WTC11 (cell line): Measurements from ENCODE around the gene COL16A1. TPM values are rescaled to one million over a fixed set of nuclear protein-coding genes. Genes with fewer than 3 reads are reported as not detected.

Source experiments
- ATAC-seq: fragments of 200-7000 bp; cut with Tn5 transposase; 2 replicates; pipeline ENCODE4 v1.10.0; 2021; ENCODE audit warnings: mild to moderate bottlenecking, moderate library complexity
- CTCF ChIA-PET: fragments of 300-600 bp; sonication (Branson Sonifier 250); formaldehyde crosslinking; loops from one replicate; lab custom pipeline; 2021; ENCODE audit warnings: antibody characterized with exemption; lab: Charles Lee
- POLR2A ChIA-PET: fragments of 350-600 bp; sonication (Branson Sonifier 250); formaldehyde crosslinking; loops from one replicate; lab custom pipeline; 2021; ENCODE audit warnings: antibody characterized with exemption; lab: Charles Lee
- DNase-seq: peaks from one replicate; pipeline ENCODE4 v3.0.0; 2021; ENCODE audit warnings: low spot score
- H3K27ac Mint-ChIP-seq: 2 replicates; pipeline ENCODE4 v1.8.0; 2021; ENCODE audit warnings: mixed read lengths
- H3K27me3 Mint-ChIP-seq: 2 replicates; pipeline ENCODE4 v1.8.0; 2021; ENCODE audit warnings: low read depth, mild to moderate bottlenecking, moderate library complexity, mixed read lengths
- H3K36me3 Mint-ChIP-seq: 2 replicates; pipeline ENCODE4 v1.8.0; 2021; ENCODE audit warnings: mixed read lengths
- H3K4me1 Mint-ChIP-seq: 2 replicates; pipeline ENCODE4 v1.8.0; 2022; ENCODE audit warnings: mixed read lengths
- H3K4me3 Mint-ChIP-seq: 2 replicates; pipeline ENCODE4 v1.8.0; 2021; ENCODE audit warnings: mild to moderate bottlenecking, moderate library complexity, mixed read lengths
- H3K9me3 Mint-ChIP-seq: 2 replicates; pipeline ENCODE4 v1.8.0; 2021; ENCODE audit warnings: mixed read lengths
- GABPB1 ChIP-seq: sonication (generic); formaldehyde crosslinking; IDR thresholded peaks from 2 replicates; pipeline ENCODE4 v1.8.1; 2023; ENCODE audit warnings: mild to moderate bottlenecking, missing genetic modification reagents
- GRHL2 ChIP-seq: fragments of 250-450 bp; sonication (Bioruptor Pico); IDR thresholded peaks from 2 replicates; pipeline ENCODE4 v1.8.0; 2022; ENCODE audit warnings: mild to moderate bottlenecking, moderate library complexity; ENCODE audit not compliant: insufficient replicate concordance, severe bottlenecking
- JUN ChIP-seq: sonication (generic); formaldehyde crosslinking; IDR thresholded peaks from 2 replicates; pipeline ENCODE4 v1.8.0; 2023; ENCODE audit warnings: mild to moderate bottlenecking, missing genetic modification reagents
- NFATC4 ChIP-seq: fragments of 250-450 bp; sonication (Bioruptor Pico); IDR thresholded peaks from 2 replicates; pipeline ENCODE4 v1.9.0; 2021; ENCODE audit warnings: mild to moderate bottlenecking
- NFYB ChIP-seq: sonication (generic); formaldehyde crosslinking; conservative IDR thresholded peaks from 2 replicates; pipeline ENCODE4 v1.8.0; 2022; ENCODE audit warnings: low read depth, missing genetic modification reagents
- TEAD1 ChIP-seq: sonication (generic); formaldehyde crosslinking; IDR thresholded peaks from 2 replicates; pipeline ENCODE4 v1.8.0; 2022; ENCODE audit warnings: mild to moderate bottlenecking, missing genetic modification reagents
- ZNF396 ChIP-seq: fragments of 250-450 bp; sonication (Bioruptor Pico); IDR thresholded peaks from 2 replicates; pipeline ENCODE4 v1.8.0; 2021; ENCODE audit warnings: mild to moderate bottlenecking, moderate library complexity, borderline replicate concordance
- total RNA-seq: library from RNA; stranded (reverse); gene quantifications from 3 replicates; pipeline ENCODE4 v1.2.3, GENCODE V29; 2021
- TF ChIP-seq, protein P1 (sequence below): fragments of 250-450 bp; sonication (Bioruptor Pico); IDR thresholded peaks from 2 replicates; pipeline ENCODE4 v1.9.0; 2021; ENCODE audit warnings: mild to moderate bottlenecking, borderline replicate concordance
- TF ChIP-seq, protein P2 (sequence below): sonication (generic); formaldehyde crosslinking; IDR thresholded peaks from 2 replicates; pipeline ENCODE4 v1.8.1; 2022; ENCODE audit warnings: low read depth, mild to moderate bottlenecking, moderate library complexity, missing genetic modification reagents, borderline replicate concordance
- TF ChIP-seq, protein P3 (sequence below): sonication (generic); formaldehyde crosslinking; IDR thresholded peaks from 2 replicates; pipeline ENCODE4 v1.8.1; 2022; ENCODE audit warnings: low read depth, missing genetic modification reagents, borderline replicate concordance
- TF ChIP-seq, protein P4 (sequence below): sonication (generic); formaldehyde crosslinking; IDR thresholded peaks from 2 replicates; pipeline ENCODE4 v1.8.0; 2022; ENCODE audit warnings: mild to moderate bottlenecking, missing genetic modification reagents
- TF ChIP-seq, protein P5 (sequence below): fragments of 250-450 bp; sonication (Bioruptor Pico); IDR thresholded peaks from 2 replicates; pipeline ENCODE4 v1.9.0; 2021; ENCODE audit warnings: mild to moderate bottlenecking
- TF ChIP-seq, protein P6 (sequence below): sonication (generic); formaldehyde crosslinking; IDR thresholded peaks from 2 replicates; pipeline ENCODE4 v1.8.1; 2023; ENCODE audit warnings: mild to moderate bottlenecking, missing genetic modification reagents
- TF ChIP-seq, protein P7 (sequence below): sonication (generic); formaldehyde crosslinking; IDR thresholded peaks from 2 replicates; pipeline ENCODE4 v1.8.1; 2023; ENCODE audit warnings: mild to moderate bottlenecking, missing genetic modification reagents
- TF ChIP-seq, protein P8 (sequence below): sonication (generic); formaldehyde crosslinking; IDR thresholded peaks from 2 replicates; pipeline ENCODE4 v1.8.0; 2023; ENCODE audit warnings: mild to moderate bottlenecking, missing genetic modification reagents

Gene COL16A1
- total RNA-seq, 1 experiment from 2014 or later = 8.8 TPM

DNA sequence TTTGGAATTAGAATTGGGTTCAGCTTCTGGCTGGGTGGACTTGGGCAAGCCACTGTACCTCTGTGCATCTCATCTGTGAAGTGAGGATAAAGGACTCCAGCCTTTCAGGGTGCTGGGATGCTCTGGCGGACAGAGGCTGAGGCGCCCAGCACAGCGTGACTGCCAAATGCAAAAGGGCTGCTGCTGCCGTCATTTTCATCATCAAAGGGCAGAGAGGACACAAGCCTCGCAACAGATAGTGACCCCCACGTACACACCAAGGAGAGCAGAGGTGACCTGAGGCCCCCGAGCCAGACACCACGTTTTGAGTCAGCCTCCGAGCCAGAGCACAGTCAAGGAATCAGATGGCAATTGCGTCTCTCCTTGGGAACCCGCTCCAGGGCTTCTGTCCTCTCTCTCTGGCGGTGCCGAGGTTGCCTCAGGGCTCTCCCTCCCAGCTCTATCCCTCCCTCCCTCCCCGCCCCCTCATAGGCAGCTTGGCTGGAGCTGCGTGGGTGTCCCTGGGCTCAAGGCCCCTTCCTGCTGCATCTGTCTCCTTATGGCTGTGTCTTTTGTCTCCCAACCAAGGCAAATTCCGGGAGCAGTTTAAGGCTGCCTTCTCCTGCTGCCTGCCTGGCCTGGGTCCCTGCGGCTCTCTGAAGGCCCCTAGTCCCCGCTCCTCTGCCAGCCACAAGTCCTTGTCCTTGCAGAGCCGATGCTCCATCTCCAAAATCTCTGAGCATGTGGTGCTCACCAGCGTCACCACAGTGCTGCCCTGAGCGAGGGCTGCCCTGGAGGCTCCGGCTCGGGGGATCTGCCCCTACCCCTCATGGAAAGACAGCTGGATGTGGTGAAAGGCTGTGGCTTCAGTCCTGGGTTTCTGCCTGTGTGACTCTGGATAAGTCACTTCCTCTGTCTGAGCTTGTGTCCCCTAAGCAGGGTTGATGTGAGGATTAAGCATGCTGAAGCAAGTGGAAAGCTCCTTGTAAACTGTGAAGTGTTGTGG, 77.3 kb downstream of the COL16A1 start (continued):
- TF ChIP-seq, protein P1, sequence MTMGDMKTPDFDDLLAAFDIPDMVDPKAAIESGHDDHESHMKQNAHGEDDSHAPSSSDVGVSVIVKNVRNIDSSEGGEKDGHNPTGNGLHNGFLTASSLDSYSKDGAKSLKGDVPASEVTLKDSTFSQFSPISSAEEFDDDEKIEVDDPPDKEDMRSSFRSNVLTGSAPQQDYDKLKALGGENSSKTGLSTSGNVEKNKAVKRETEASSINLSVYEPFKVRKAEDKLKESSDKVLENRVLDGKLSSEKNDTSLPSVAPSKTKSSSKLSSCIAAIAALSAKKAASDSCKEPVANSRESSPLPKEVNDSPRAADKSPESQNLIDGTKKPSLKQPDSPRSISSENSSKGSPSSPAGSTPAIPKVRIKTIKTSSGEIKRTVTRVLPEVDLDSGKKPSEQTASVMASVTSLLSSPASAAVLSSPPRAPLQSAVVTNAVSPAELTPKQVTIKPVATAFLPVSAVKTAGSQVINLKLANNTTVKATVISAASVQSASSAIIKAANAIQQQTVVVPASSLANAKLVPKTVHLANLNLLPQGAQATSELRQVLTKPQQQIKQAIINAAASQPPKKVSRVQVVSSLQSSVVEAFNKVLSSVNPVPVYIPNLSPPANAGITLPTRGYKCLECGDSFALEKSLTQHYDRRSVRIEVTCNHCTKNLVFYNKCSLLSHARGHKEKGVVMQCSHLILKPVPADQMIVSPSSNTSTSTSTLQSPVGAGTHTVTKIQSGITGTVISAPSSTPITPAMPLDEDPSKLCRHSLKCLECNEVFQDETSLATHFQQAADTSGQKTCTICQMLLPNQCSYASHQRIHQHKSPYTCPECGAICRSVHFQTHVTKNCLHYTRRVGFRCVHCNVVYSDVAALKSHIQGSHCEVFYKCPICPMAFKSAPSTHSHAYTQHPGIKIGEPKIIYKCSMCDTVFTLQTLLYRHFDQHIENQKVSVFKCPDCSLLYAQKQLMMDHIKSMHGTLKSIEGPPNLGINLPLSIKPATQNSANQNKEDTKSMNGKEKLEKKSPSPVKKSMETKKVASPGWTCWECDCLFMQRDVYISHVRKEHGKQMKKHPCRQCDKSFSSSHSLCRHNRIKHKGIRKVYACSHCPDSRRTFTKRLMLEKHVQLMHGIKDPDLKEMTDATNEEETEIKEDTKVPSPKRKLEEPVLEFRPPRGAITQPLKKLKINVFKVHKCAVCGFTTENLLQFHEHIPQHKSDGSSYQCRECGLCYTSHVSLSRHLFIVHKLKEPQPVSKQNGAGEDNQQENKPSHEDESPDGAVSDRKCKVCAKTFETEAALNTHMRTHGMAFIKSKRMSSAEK (CRISPR knock-in tag) = no peak
- TF ChIP-seq, protein P2, sequence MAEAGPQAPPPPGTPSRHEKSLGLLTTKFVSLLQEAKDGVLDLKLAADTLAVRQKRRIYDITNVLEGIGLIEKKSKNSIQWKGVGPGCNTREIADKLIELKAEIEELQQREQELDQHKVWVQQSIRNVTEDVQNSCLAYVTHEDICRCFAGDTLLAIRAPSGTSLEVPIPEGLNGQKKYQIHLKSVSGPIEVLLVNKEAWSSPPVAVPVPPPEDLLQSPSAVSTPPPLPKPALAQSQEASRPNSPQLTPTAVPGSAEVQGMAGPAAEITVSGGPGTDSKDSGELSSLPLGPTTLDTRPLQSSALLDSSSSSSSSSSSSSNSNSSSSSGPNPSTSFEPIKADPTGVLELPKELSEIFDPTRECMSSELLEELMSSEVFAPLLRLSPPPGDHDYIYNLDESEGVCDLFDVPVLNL (CRISPR knock-in tag) = no peak
- TF ChIP-seq, protein P3, sequence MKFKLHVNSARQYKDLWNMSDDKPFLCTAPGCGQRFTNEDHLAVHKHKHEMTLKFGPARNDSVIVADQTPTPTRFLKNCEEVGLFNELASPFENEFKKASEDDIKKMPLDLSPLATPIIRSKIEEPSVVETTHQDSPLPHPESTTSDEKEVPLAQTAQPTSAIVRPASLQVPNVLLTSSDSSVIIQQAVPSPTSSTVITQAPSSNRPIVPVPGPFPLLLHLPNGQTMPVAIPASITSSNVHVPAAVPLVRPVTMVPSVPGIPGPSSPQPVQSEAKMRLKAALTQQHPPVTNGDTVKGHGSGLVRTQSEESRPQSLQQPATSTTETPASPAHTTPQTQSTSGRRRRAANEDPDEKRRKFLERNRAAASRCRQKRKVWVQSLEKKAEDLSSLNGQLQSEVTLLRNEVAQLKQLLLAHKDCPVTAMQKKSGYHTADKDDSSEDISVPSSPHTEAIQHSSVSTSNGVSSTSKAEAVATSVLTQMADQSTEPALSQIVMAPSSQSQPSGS = no peak
- TF ChIP-seq NFYB (CRISPR knock-in tag) = no peak
- TF ChIP-seq, protein P4, sequence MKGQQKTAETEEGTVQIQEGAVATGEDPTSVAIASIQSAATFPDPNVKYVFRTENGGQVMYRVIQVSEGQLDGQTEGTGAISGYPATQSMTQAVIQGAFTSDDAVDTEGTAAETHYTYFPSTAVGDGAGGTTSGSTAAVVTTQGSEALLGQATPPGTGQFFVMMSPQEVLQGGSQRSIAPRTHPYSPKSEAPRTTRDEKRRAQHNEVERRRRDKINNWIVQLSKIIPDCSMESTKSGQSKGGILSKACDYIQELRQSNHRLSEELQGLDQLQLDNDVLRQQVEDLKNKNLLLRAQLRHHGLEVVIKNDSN (CRISPR knock-in tag) = no peak
- TF ChIP-seq ZNF396 (CRISPR knock-in tag) = no peak
- TF ChIP-seq, protein P5, sequence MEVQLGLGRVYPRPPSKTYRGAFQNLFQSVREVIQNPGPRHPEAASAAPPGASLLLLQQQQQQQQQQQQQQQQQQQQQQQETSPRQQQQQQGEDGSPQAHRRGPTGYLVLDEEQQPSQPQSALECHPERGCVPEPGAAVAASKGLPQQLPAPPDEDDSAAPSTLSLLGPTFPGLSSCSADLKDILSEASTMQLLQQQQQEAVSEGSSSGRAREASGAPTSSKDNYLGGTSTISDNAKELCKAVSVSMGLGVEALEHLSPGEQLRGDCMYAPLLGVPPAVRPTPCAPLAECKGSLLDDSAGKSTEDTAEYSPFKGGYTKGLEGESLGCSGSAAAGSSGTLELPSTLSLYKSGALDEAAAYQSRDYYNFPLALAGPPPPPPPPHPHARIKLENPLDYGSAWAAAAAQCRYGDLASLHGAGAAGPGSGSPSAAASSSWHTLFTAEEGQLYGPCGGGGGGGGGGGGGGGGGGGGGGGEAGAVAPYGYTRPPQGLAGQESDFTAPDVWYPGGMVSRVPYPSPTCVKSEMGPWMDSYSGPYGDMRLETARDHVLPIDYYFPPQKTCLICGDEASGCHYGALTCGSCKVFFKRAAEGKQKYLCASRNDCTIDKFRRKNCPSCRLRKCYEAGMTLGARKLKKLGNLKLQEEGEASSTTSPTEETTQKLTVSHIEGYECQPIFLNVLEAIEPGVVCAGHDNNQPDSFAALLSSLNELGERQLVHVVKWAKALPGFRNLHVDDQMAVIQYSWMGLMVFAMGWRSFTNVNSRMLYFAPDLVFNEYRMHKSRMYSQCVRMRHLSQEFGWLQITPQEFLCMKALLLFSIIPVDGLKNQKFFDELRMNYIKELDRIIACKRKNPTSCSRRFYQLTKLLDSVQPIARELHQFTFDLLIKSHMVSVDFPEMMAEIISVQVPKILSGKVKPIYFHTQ (CRISPR knock-in tag) = no peak
- TF ChIP-seq, all 79 proteins: peak for 0

DNA sequence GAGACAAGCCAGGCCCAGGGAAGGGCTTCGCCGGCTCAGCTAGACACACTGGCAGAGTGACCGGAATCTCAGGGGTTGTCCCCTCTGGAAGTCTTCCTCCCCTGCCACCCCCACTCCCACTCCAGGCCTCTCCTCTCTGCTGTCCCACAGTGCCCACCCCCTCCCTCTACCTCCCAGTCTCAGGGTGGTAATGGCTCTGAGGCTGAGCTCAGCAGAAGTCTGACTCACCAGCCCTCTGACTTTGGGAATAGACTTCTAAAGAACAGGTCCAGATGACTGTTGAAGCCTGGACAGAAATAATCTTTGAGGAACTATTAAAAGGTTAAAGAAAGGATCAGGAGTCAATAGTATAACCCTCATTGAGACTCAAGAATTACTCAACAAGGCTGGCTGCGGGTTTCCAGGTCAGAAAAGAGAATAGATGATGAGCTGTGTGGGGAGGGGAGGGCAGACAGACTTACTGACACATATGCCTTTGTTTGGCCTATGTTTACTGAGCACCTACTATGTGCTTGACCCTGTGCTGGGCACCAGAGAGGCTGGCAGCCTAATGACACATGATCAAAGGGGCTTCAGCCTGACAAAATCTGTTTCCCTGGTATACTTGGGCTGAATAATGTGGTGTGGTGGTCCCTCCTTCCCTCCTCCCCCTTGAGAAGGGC, 78.1 kb downstream of the COL16A1 start:
- DNase-seq (no peak), ATAC-seq (no peak)
- H3K27ac Mint-ChIP-seq = no peak overlapping the region
- no peak overlapping the region for H3K4me3 Mint-ChIP-seq
- H3K4me1 Mint-ChIP-seq = 0 out of 2 replicates have a peak, but pooled peaks cover 4% of the 10 kb centered on the region
- H3K27me3 Mint-ChIP-seq = no peaks in the 10 kb centered on the region
- POLR2A ChIA-PET = no interaction called here
- CTCF ChIA-PET = interaction anchor here (1.3 to 2.8 kb wide), 3 partner anchors 8 to 62 kb away, joined by 3 to 14 read pairs (median 4); partner anchors contain the start of gene HCRTR1
- no peaks in the 10 kb centered on the region for H3K9me3 Mint-ChIP-seq
- peaks cover 13% of the 10 kb centered on the region for H3K36me3 Mint-ChIP-seq
- TF ChIP-seq GRHL2 (CRISPR knock-in tag) = no peak
- no peak for TF ChIP-seq GABPB1 (CRISPR knock-in tag)
- TF ChIP-seq, protein P6, sequence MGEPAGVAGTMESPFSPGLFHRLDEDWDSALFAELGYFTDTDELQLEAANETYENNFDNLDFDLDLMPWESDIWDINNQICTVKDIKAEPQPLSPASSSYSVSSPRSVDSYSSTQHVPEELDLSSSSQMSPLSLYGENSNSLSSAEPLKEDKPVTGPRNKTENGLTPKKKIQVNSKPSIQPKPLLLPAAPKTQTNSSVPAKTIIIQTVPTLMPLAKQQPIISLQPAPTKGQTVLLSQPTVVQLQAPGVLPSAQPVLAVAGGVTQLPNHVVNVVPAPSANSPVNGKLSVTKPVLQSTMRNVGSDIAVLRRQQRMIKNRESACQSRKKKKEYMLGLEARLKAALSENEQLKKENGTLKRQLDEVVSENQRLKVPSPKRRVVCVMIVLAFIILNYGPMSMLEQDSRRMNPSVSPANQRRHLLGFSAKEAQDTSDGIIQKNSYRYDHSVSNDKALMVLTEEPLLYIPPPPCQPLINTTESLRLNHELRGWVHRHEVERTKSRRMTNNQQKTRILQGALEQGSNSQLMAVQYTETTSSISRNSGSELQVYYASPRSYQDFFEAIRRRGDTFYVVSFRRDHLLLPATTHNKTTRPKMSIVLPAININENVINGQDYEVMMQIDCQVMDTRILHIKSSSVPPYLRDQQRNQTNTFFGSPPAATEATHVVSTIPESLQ (CRISPR knock-in tag) = no peak
- no peak for TF ChIP-seq NFATC4
- no peak for TF ChIP-seq JUN (CRISPR knock-in tag)
- no peak for TF ChIP-seq TEAD1
- TF ChIP-seq, protein P7, sequence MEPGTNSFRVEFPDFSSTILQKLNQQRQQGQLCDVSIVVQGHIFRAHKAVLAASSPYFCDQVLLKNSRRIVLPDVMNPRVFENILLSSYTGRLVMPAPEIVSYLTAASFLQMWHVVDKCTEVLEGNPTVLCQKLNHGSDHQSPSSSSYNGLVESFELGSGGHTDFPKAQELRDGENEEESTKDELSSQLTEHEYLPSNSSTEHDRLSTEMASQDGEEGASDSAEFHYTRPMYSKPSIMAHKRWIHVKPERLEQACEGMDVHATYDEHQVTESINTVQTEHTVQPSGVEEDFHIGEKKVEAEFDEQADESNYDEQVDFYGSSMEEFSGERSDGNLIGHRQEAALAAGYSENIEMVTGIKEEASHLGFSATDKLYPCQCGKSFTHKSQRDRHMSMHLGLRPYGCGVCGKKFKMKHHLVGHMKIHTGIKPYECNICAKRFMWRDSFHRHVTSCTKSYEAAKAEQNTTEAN = no peak
- TF ChIP-seq, protein P8, sequence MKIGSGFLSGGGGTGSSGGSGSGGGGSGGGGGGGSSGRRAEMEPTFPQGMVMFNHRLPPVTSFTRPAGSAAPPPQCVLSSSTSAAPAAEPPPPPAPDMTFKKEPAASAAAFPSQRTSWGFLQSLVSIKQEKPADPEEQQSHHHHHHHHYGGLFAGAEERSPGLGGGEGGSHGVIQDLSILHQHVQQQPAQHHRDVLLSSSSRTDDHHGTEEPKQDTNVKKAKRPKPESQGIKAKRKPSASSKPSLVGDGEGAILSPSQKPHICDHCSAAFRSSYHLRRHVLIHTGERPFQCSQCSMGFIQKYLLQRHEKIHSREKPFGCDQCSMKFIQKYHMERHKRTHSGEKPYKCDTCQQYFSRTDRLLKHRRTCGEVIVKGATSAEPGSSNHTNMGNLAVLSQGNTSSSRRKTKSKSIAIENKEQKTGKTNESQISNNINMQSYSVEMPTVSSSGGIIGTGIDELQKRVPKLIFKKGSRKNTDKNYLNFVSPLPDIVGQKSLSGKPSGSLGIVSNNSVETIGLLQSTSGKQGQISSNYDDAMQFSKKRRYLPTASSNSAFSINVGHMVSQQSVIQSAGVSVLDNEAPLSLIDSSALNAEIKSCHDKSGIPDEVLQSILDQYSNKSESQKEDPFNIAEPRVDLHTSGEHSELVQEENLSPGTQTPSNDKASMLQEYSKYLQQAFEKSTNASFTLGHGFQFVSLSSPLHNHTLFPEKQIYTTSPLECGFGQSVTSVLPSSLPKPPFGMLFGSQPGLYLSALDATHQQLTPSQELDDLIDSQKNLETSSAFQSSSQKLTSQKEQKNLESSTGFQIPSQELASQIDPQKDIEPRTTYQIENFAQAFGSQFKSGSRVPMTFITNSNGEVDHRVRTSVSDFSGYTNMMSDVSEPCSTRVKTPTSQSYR (CRISPR knock-in tag) = no peak
